Keratinocyte (primary cell): ENCODE results near the gene TENM4. TPM values are rescaled to one million over a fixed set of nuclear protein-coding genes. Genes with fewer than 3 reads are reported as not detected.

Experiments
- DNase-seq: peaks from one replicate; pipeline ENCODE4 v3.0.0-alpha.2; 2011; ENCODE audit warnings: low read depth, missing footprints, low spot score
- FAIRE-seq: peaks from 2 replicates; lab custom pipeline; 2011; peaks lifted over from hg19 to GRCh38; lab: Jason Lieb, UNC
- H2AFZ ChIP-seq: 2 replicates; pipeline ENCODE4 v1.6.0; 2012; ENCODE audit warnings: low read length, control low read depth, inconsistent platforms; ENCODE audit not compliant: control insufficient read depth
- H3K27ac ChIP-seq: 2 replicates; pipeline ENCODE4 v1.5.1; 2011; ENCODE audit warnings: low read length; ENCODE audit not compliant: control insufficient read depth, insufficient read depth
- H3K27me3 ChIP-seq: 3 replicates; pipeline ENCODE4 v1.6.0; 2011; ENCODE audit warnings: low read length; ENCODE audit not compliant: control insufficient read depth, insufficient read depth; ENCODE audit errors: extremely low read depth
- H3K36me3 ChIP-seq, 2 experiments: 2 replicates in 1 of 2; 3 replicates in 1 of 2; pipeline ENCODE4 v1.5.1; 2011; ENCODE audit warnings: low read length in 2 of 2, mild to moderate bottlenecking in 1 of 2; ENCODE audit not compliant: control insufficient read depth in 2 of 2, insufficient read depth in 2 of 2; ENCODE audit errors: extremely low read depth in 1 of 2
- H3K4me1 ChIP-seq: 3 replicates; pipeline ENCODE4 v1.5.1; 2011; ENCODE audit warnings: low read length; ENCODE audit not compliant: control insufficient read depth, insufficient read depth; ENCODE audit errors: extremely low read depth
- H3K4me2 ChIP-seq: 3 replicates; pipeline ENCODE4 v1.6.0; 2011; ENCODE audit warnings: low read depth, low read length; ENCODE audit not compliant: control insufficient read depth, insufficient read depth; ENCODE audit errors: extremely low read depth
- H3K4me3 ChIP-seq, 3 experiments: fragments of 200-600 bp in 1 of 3; sonication (generic) in 1 of 3; 2 replicates in 2 of 3; 3 replicates in 1 of 3; pipeline ENCODE4 v1.5.1; 2011 to 2016; ENCODE audit warnings: low read length in 3 of 3, mild to moderate bottlenecking in 3 of 3, control low read depth in 2 of 3, inconsistent platforms in 1 of 3, low read depth in 1 of 3, mixed read lengths in 1 of 3, mixed run types in 1 of 3, moderate library complexity in 1 of 3; ENCODE audit not compliant: control insufficient read depth in 2 of 3, insufficient read depth in 2 of 3; ENCODE audit errors: extremely low read depth in 1 of 3
- H3K79me2 ChIP-seq: 2 replicates; pipeline ENCODE4 v1.6.0; 2012; ENCODE audit warnings: low read length; ENCODE audit not compliant: control insufficient read depth, insufficient read depth
- H3K9ac ChIP-seq: 3 replicates; pipeline ENCODE4 v1.6.0; 2011; ENCODE audit warnings: low read length; ENCODE audit not compliant: control insufficient read depth, insufficient read depth; ENCODE audit errors: extremely low read depth
- H3K9me1 ChIP-seq: 3 replicates; pipeline ENCODE4 v1.6.0; 2011; ENCODE audit warnings: low read length; ENCODE audit not compliant: control insufficient read depth, insufficient read depth; ENCODE audit errors: extremely low read depth
- H3K9me3 ChIP-seq: 2 replicates; pipeline ENCODE4 v1.5.1; 2012; ENCODE audit warnings: low read depth, low read length; ENCODE audit not compliant: control insufficient read depth
- H4K20me1 ChIP-seq: 3 replicates; pipeline ENCODE4 v1.6.0; 2011; ENCODE audit warnings: low read length; ENCODE audit not compliant: control insufficient read depth, insufficient read depth; ENCODE audit errors: extremely low read depth
- EZH2 ChIP-seq: IDR thresholded peaks from one replicate; pipeline ENCODE4 v1.6.1; 2012; ENCODE audit warnings: inconsistent platforms, mild to moderate bottlenecking, low read length, moderate library complexity
- dilution Hi-C: fragments of 300-500 bp; cut with MboI; formaldehyde crosslinking; loops from one replicate; pipeline ENCODE4 v1.7.0; 2020; ENCODE audit warnings: low sequenced_read_pairs; ENCODE audit not compliant: extremely low pct_ligation_motif_present
- polyA plus RNA-seq, 5 experiments: library from polyadenylated mRNA; depleted of rRNA in 3 of 5; stranded (reverse) in 3 of 5; stranded (forward) in 1 of 5; unstranded in 1 of 5; fragments of >200 nt; gene quantifications; 1 replicate in 1 of 5; 2 replicates in 3 of 5; 3 replicates in 1 of 5; pipeline versions ENCODE4 v1.2.1 to v1.2.3, GENCODE V29; 2011 to 2012; ENCODE audit warnings: missing spikeins in 2 of 5, low read depth in 1 of 5, low replicate concordance in 1 of 5
- TF ChIP-seq, protein P1 (sequence below), 3 experiments: IDR thresholded peaks in 1 of 3; conservative IDR thresholded peaks in 1 of 3; optimal IDR thresholded peaks in 1 of 3; 2 replicates in 2 of 3; 3 replicates in 1 of 3; pipeline versions ENCODE3 to v1.5.1; 2011; ENCODE audit warnings: low read length in 3 of 3, mild to moderate bottlenecking in 3 of 3, moderate library complexity in 2 of 3, control low read depth in 1 of 3, inconsistent platforms in 1 of 3; ENCODE audit not compliant: insufficient read depth in 2 of 3; ENCODE audit errors: extremely low read depth in 1 of 3

TENM4 gene
- polyA plus RNA-seq, 1 donor (not counting 4 experiments of a cell fraction or from before 2014, with no cell fraction given): 3.5 TPM

GRCh38 chr11:79342686-79343085, 98.1 kb downstream of the TENM4 start:
- Histone ChIP-seq H3K9ac (no peak overlapping the region), H3K9me1 (no peaks in the 10 kb centered on the region), H3K27ac (no peak overlapping the region), H3K27me3 (no peaks in the 10 kb centered on the region), H3K79me2 (no peaks in the 10 kb centered on the region), H3K4me3 (no peak overlapping the region), H3K36me3 (peaks cover 0 to 2% of the 10 kb centered on the region in 2 experiments), H3K4me2 (no peak overlapping the region), H3K4me1 (no peaks in the 10 kb centered on the region), H4K20me1 (no peaks in the 10 kb centered on the region), H3K9me3 (no peaks in the 10 kb centered on the region), H2AFZ (no peak overlapping the region)
- TF ChIP-seq, protein P1, sequence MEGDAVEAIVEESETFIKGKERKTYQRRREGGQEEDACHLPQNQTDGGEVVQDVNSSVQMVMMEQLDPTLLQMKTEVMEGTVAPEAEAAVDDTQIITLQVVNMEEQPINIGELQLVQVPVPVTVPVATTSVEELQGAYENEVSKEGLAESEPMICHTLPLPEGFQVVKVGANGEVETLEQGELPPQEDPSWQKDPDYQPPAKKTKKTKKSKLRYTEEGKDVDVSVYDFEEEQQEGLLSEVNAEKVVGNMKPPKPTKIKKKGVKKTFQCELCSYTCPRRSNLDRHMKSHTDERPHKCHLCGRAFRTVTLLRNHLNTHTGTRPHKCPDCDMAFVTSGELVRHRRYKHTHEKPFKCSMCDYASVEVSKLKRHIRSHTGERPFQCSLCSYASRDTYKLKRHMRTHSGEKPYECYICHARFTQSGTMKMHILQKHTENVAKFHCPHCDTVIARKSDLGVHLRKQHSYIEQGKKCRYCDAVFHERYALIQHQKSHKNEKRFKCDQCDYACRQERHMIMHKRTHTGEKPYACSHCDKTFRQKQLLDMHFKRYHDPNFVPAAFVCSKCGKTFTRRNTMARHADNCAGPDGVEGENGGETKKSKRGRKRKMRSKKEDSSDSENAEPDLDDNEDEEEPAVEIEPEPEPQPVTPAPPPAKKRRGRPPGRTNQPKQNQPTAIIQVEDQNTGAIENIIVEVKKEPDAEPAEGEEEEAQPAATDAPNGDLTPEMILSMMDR (optimal IDR thresholded peaks at IDR 0.05 in 1 of 3, IDR thresholded peaks at IDR 0.05 in 1 of 3, conservative IDR thresholded peaks at IDR 0.05 in 1 of 3; ENCODE audit: extremely low read depth in 1 of 3, insufficient read depth in 2 of 3, low read length in 3 of 3): no peak
- TF ChIP-seq EZH2: no peak
- FAIRE-seq (no peak), DNase-seq (no peak)
- dilution Hi-C loops: no loop called here

GRCh38 chr11:79342236-79342635, 98.6 kb downstream of the TENM4 start:
- H3K27me3 ChIP-seq: no peaks in the 10 kb centered on the region
- TF ChIP-seq, protein P1 (optimal IDR thresholded peaks at IDR 0.05 in 1 of 3, IDR thresholded peaks at IDR 0.05 in 1 of 3, conservative IDR thresholded peaks at IDR 0.05 in 1 of 3; ENCODE audit: extremely low read depth in 1 of 3, insufficient read depth in 2 of 3, low read length in 3 of 3): no peak
- TF ChIP-seq EZH2: no peak
- H3K36me3 ChIP-seq: peaks cover 0 to 4% of the 10 kb centered on the region in 2 experiments
- H4K20me1 ChIP-seq: no peaks in the 10 kb centered on the region
- no peak overlapping the region for H3K27ac ChIP-seq
- no peak overlapping the region for H3K4me3 ChIP-seq
- dilution Hi-C loops: no loop called here
- no peaks in the 10 kb centered on the region for H3K4me1 ChIP-seq
- no peak overlapping the region for H3K9ac ChIP-seq
- H3K79me2 ChIP-seq: no peaks in the 10 kb centered on the region
- H3K9me3 ChIP-seq: no peaks in the 10 kb centered on the region
- no peaks in the 10 kb centered on the region for H3K9me1 ChIP-seq
- FAIRE-seq (no peak), DNase-seq (no peak)
- no peak overlapping the region for H3K4me2 ChIP-seq
- no peak overlapping the region for H2AFZ ChIP-seq
